CD14-positive monocyte (primary cell): ENCODE data around the gene FAM161A. TPM values are rescaled to one million over a fixed set of nuclear protein-coding genes. Genes with fewer than 3 reads are reported as not detected.
"Not testable (repeated sequence)": the region's sequence is repeated elsewhere in the genome, so short reads cannot be mapped to it uniquely, and the experiment has no call there.

ENCODE experiments used
- DNase-seq, 3 donors: peaks; one replicate each; pipeline ENCODE4 v3.0.0-alpha.2; 2011 to 2022
- H2AFZ ChIP-seq: 2 replicates; pipeline ENCODE4 v1.6.0; 2012; ENCODE audit warnings: mild to moderate bottlenecking, low read depth, low read length, inconsistent platforms; ENCODE audit not compliant: insufficient read depth, poor library complexity, severe bottlenecking
- H3K27ac ChIP-seq, 2 donors: 1 replicate in 1 of 2; 2 replicates in 1 of 2; pipeline ENCODE4 v1.5.1; 2012 to 2013; ENCODE audit warnings: low read length in 2 of 2, control low read depth in 1 of 2, inconsistent platforms in 1 of 2, low read depth in 1 of 2, mild to moderate bottlenecking in 1 of 2
- H3K27me3 ChIP-seq, 2 donors: one replicate each; pipeline versions ENCODE4 v1.6.0 to v1.6.1; 2011 to 2013; ENCODE audit warnings: low read length in 2 of 2; ENCODE audit not compliant: control insufficient read depth in 2 of 2, insufficient read depth in 2 of 2
- H3K36me3 ChIP-seq, 2 donors: replicated peaks in 1 of 2; 1 replicate in 1 of 2; 2 replicates in 1 of 2; pipeline versions ENCODE4 v1.5.1 to v1.6.1; 2012 to 2013; ENCODE audit warnings: low read length in 2 of 2, control low read depth in 1 of 2, inconsistent platforms in 1 of 2, mild to moderate bottlenecking in 1 of 2; ENCODE audit not compliant: insufficient read depth in 2 of 2, control insufficient read depth in 1 of 2
- H3K4me1 ChIP-seq, 2 donors: 1 replicate in 1 of 2; 2 replicates in 1 of 2; pipeline versions ENCODE4 v1.5.1 to v1.6.1; 2012 to 2013; ENCODE audit warnings: low read length in 2 of 2, control low read depth in 1 of 2, inconsistent platforms in 1 of 2, mild to moderate bottlenecking in 1 of 2, moderate library complexity in 1 of 2; ENCODE audit not compliant: insufficient read depth in 2 of 2, control insufficient read depth in 1 of 2
- H3K4me2 ChIP-seq: replicated peaks from 2 replicates; pipeline ENCODE3; 2012; ENCODE audit warnings: low read length, moderate library complexity, mild to moderate bottlenecking; ENCODE audit not compliant: poor library complexity, severe bottlenecking; ENCODE audit errors: extremely low read depth
- H3K4me3 ChIP-seq, 3 experiments: fragments of 200-600 bp in 1 of 3; sonication (generic) in 1 of 3; replicated peaks in 1 of 3; 1 replicate in 2 of 3; 2 replicates in 1 of 3; pipeline ENCODE4 v1.5.1; 2011 to 2013; ENCODE audit warnings: low read length in 3 of 3, mild to moderate bottlenecking in 3 of 3, control low read depth in 2 of 3, low read depth in 2 of 3, inconsistent platforms in 1 of 3, moderate library complexity in 1 of 3
- H3K79me2 ChIP-seq: 2 replicates; pipeline ENCODE4 v1.6.0; 2012; ENCODE audit warnings: mild to moderate bottlenecking, control low read depth, inconsistent platforms, low read length, moderate library complexity; ENCODE audit not compliant: insufficient read depth
- H3K9ac ChIP-seq: 2 replicates; pipeline ENCODE4 v1.6.0; 2017; ENCODE audit warnings: low read length, mild to moderate bottlenecking; ENCODE audit not compliant: insufficient read depth, poor library complexity, severe bottlenecking
- H3K9me3 ChIP-seq, 2 donors: replicated peaks in 1 of 2; 1 replicate in 1 of 2; 2 replicates in 1 of 2; pipeline versions ENCODE4 v1.5.1 to v1.6.1; 2012 to 2013; ENCODE audit warnings: low read length in 2 of 2, control low read depth in 1 of 2; ENCODE audit not compliant: control insufficient read depth in 1 of 2, insufficient read depth in 1 of 2
- H4K20me1 ChIP-seq: 2 replicates; pipeline ENCODE4 v1.6.0; 2012; ENCODE audit warnings: mild to moderate bottlenecking, low read length, control low read depth, moderate library complexity; ENCODE audit not compliant: insufficient read depth
- H3K27ac Mint-ChIP-seq, 7 donors: one replicate each; pipeline ENCODE4 v1.8.0; 2020; ENCODE audit warnings: mild to moderate bottlenecking in 7 of 7, mixed read lengths in 7 of 7, moderate library complexity in 6 of 7, inconsistent platforms in 2 of 7
- H3K27me3 Mint-ChIP-seq, 3 donors: one replicate each; pipeline ENCODE4 v1.8.0; 2021 to 2022; ENCODE audit warnings: low read depth in 3 of 3, mild to moderate bottlenecking in 3 of 3, mixed read lengths in 3 of 3, moderate library complexity in 3 of 3, inconsistent platforms in 1 of 3
- H3K36me3 Mint-ChIP-seq, 2 donors: one replicate each; pipeline ENCODE4 v1.8.0; 2020; ENCODE audit warnings: mixed read lengths in 2 of 2, inconsistent platforms in 1 of 2, mild to moderate bottlenecking in 1 of 2
- H3K4me1 Mint-ChIP-seq: one replicate; pipeline ENCODE4 v1.8.0; 2020; ENCODE audit warnings: mild to moderate bottlenecking, mixed read lengths
- H3K4me3 Mint-ChIP-seq, 2 donors: one replicate each; pipeline ENCODE4 v1.8.0; 2020; ENCODE audit warnings: mild to moderate bottlenecking in 2 of 2, mixed read lengths in 2 of 2, moderate library complexity in 1 of 2
- H3K9me3 Mint-ChIP-seq, 7 donors: one replicate each; pipeline ENCODE4 v1.8.0; 2020 to 2022; ENCODE audit warnings: mixed read lengths in 7 of 7, mild to moderate bottlenecking in 6 of 7, moderate library complexity in 6 of 7, inconsistent platforms in 2 of 7
- WGBS: methylation state at CpG from one replicate; pipeline ENCODE4 v1.1.5; 2013; ENCODE audit warnings: missing lambda C conversion rate; ENCODE audit not compliant: insufficient coverage; 5-methylcytosine and 5-hydroxymethylcytosine counted together
- intact Hi-C, 2 donors: fragments of 100-400 bp; cut with micrococcal nuclease; formaldehyde crosslinking; loops; one replicate each; pipeline versions ENCODE4 v1.15.0 to v1.15.1; 2023
- polyA plus RNA-seq, 3 donors: library from polyadenylated mRNA; depleted of rRNA in 1 of 3; unstranded in 2 of 3; stranded (reverse) in 1 of 3; fragments of 300-500 nt in 2 of 3; fragments of >200 nt in 1 of 3; fragmentation: Illumina TruSeq in 2 of 3; gene quantifications; 1 replicate in 2 of 3; 2 replicates in 1 of 3; pipeline ENCODE4 v1.2.3, GENCODE V29; 2012 to 2021
- TF ChIP-seq, protein P1 (sequence below): fragments of 200-600 bp; IDR thresholded peaks from one replicate; pipeline ENCODE4 v1.8.0; 2022; ENCODE audit warnings: antibody characterized with exemption, mild to moderate bottlenecking

The FAM161A gene
- polyA plus RNA-seq, 3 donors = 0.11 to 0.25 TPM; not detected in 1

DNA sequence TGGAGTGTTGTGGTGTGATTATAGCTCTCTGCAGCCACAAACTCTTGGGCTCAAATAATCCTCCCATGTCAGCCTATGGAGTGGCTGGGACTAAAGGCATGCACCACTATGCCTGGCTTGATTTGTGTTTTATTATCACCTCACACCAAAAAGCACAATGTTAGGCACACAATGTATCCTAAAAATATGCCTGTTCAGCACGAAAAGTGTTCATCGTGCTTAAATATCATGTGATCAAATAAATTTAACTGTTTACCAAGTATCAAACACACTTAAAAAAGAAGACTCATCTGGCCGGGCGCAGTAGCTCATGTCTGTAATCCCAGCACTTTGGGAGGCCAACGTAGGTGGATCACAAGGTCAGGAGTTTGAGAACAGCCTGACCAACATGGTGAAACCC, 29.0 kb upstream of the FAM161A start:
- Histone ChIP-seq H3K9me3 (no peaks in the 10 kb centered on the region), H3K4me3 (no peak overlapping the region), H3K4me2 (no peak overlapping the region), H3K27me3 (no peaks in the 10 kb centered on the region), H2AFZ (no peak overlapping the region), H4K20me1 (peaks cover 34% of the 10 kb centered on the region), H3K79me2 (peaks cover 50% of the 10 kb centered on the region), H3K27ac (no peak overlapping the region), H3K4me1 (peaks cover 7 to 14% of the 10 kb centered on the region in 2 donors), H3K36me3 (peaks cover 65 to 84% of the 10 kb centered on the region in 2 donors), H3K9ac (no peak overlapping the region)
- Mint-ChIP-seq H3K27me3 (peaks cover 0 to 2% (median 0%) of the 10 kb centered on the region in 3 donors), H3K4me1 (peaks cover 15% of the 10 kb centered on the region), H3K9me3 (no peaks in the 10 kb centered on the region), H3K27ac (no peak overlapping the region), H3K4me3 (no peak overlapping the region), H3K36me3 (peaks cover 59 to 79% of the 10 kb centered on the region in 2 donors)
- TF ChIP-seq, protein P1, sequence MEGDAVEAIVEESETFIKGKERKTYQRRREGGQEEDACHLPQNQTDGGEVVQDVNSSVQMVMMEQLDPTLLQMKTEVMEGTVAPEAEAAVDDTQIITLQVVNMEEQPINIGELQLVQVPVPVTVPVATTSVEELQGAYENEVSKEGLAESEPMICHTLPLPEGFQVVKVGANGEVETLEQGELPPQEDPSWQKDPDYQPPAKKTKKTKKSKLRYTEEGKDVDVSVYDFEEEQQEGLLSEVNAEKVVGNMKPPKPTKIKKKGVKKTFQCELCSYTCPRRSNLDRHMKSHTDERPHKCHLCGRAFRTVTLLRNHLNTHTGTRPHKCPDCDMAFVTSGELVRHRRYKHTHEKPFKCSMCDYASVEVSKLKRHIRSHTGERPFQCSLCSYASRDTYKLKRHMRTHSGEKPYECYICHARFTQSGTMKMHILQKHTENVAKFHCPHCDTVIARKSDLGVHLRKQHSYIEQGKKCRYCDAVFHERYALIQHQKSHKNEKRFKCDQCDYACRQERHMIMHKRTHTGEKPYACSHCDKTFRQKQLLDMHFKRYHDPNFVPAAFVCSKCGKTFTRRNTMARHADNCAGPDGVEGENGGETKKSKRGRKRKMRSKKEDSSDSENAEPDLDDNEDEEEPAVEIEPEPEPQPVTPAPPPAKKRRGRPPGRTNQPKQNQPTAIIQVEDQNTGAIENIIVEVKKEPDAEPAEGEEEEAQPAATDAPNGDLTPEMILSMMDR = no peak
- 100% methylated on average over 1 of the region's 5 CpGs for whole genome bisulfite sequencing
- no peak for DNase-seq
- intact Hi-C loops = loop anchor here (10.0 kb wide), 2 partner anchors 118 to 188 kb away; no protein-coding TSS in a partner anchor

DNA sequence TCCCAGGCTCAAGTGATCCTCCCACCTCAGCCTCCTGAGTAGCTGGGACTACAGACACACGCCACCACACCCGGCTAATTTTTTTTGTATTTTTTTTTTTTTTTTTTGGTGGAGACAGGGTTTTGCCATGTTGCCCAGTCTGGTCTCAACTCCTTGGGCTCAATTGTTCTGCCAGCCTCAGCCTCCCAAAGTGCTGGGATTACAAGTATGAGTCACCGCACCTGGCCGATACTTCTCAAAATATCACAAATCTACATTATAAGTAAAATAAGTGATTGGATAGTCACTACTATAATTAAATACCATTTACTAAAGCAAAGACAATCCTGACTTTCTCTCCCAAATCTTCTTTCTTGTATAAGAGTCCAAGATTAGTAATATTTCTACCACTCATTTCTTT, 25.5 kb upstream of the FAM161A start:
- H3K27ac Mint-ChIP-seq, H4K20me1 ChIP-seq, intact Hi-C loops, H3K4me1 ChIP-seq, H2AFZ ChIP-seq, H3K27me3 Mint-ChIP-seq, H3K9ac ChIP-seq, H3K4me3 Mint-ChIP-seq, H3K9me3 Mint-ChIP-seq, H3K27me3 ChIP-seq, H3K4me2 ChIP-seq, DNase-seq, H3K4me1 Mint-ChIP-seq, H3K27ac ChIP-seq, H3K4me3 ChIP-seq, H3K9me3 ChIP-seq: not testable (repeated sequence)
- peaks cover 92 to 100% of the 10 kb centered on the region in 2 donors for H3K36me3 ChIP-seq
- peaks cover 82 to 95% of the 10 kb centered on the region in 2 donors for H3K36me3 Mint-ChIP-seq
- WGBS = no CpG with 5 or more reads among the region's 4 CpGs
- H3K79me2 ChIP-seq = peaks cover 16% of the 10 kb centered on the region
